ENCODE data around the gene ADAM23.

ADAM23 gene

DNA sequence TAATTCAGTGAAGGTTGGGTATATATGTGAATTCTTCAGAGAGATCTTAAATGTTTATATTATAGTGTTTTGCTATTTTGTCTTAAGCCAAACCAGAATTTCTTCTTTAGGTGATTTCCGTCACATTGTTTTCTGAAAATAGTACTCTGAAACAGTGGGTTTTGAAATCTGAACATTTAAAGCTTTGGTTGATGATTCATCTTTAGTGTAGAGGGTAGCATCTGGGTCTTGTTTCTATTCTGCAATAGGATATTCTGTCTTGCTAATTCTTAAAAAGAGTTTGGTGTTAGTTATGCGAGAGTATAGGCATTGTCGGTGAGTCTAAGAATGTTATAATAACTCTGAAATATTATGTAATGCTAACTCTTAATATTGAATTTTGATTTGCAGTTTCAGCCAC is 129.4 kb downstream of the ADAM23 start:
- DNase-seq: no peak

DNA sequence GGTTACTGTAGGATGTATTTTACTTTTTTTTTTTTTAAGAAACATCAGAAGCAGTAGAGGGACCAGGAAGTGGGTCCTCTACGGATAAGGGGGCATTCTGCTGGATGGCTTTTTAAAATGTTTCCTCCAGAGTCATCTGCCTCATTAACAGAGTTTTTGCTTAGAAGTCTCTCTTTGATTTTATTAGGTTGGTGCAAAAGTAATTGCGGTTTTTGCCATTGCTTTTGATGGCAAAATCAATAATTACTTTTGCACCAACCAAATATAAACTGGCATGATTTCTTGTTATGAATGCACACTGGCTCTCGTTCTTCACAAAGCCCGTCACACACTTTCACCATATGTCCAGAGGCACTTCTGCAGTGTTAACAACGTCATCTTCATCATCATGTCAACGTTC is 130.5 kb downstream of the ADAM23 start:
- DNase-seq: no peak

DNA sequence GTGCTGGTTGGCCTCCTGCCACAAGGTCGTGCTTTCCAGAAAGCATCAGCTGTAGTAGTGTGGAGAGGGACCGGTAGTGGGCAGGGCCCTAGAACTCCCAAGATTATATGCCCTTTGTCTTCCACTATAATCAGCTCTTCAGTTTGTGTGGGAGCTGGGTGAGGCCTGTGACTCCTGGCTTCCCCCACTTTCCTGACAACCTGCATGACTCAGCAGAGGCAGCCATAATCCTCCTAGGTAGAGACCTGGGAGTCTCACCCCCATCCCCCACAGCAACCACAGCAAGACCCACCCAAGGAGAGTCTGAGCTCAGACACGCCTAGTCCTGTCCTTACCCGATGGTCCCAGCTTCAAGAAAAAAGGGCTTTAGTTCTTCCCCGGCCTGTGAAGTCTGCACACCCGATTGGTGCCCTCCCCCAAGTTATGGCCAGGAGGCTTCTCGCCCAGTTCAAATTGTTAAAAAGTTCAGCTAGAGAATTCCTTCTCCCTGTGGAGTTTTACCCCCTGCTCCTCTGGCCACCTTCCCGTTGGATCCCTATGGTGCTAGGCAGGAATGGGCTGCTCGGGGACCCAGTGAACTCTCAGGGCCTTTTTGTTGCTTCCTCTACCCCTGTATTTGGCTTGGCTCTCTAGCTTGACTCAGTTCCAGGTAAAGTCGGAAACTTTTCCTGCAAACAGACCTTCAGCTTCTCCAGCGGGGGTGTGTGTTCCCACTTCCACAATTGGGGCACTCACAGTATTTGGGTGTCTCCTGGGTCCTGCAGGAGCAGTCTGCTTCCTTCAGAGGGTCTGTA is 141.2 kb downstream of the ADAM23 start:
- no peak for DNase-seq

DNA sequence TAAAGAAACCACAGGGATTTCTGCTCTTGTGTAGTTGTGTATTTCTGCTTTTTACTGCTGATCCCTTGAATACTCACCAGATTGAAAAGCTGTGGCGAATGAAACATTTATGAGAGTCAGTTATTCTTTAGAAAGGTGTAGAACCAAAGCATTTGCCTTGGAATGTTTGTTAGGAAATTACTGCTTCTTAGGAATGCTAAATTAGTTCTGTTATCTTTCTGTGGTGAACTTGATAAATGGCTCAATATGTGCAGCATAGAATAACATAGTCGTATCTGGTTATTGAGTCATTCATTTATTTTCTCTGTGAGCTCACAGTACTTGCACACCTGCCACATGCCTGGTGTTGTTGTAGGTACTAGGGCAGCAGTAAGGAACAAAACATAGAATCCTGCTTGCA is 142.0 kb downstream of the ADAM23 start:
- DNase-seq: no peak

DNA sequence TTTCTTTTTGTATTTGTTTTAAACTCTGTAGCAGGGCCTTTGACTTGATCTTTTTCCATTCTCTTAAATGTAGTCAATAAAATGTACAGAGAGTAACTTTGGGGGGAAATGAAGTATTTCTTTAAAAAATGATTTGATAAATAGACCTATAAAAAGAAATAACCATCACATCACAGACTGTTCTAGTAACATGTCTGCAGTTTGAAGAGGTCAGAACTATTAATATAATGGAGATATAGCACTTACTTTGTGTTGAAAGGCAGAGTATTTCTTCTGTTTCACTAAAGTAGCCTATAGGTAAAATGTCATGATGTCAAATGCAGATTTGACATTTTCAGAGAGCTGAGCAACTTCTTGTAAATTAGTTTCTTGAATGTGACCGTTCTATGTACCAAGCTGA is 143.3 kb downstream of the ADAM23 start:
- DNase-seq: no peak

DNA sequence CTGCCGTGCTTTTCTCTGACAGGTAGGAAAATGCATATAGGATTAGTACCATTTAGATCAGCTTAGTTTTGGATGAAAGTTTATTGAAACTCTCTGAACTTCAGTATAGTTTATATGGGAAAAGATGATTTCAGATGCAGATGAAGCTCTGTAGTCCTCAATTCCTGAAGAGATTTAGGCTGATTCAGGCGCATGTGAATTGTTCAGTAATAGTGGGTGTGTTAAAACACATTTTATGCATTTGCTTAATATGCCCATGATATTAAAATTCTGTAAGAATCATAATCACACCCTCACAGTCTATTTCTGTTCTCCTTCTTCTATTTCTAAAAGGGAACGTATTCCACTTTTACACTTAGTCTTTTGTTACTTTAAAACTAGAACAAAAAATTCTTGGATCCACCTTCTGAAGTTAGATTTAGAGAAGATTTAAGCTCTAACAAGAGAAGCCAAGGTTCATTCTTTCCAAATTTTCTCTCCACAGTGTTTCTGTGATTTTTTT is 154.4 kb downstream of the ADAM23 start:
- no peak for DNase-seq

DNA sequence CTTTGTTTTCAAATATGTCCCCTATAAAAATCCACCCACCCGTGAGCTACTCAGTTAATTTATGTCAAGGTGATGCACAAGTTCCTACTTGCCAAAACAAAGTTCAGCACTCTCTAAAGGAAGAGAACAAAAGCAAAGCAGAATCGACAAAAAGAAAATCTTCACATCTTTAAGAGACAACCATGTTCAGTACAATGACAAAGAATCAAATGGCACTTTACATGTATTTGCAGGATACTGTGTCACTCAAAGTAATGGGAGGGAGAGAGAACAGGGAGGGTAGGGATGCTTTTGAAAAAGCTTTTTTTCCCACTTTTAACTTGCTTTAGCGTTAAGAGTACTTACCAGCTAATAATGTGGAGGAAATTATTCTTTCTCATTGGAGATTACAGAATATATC is 159.9 kb downstream of the ADAM23 start:
- DNase-seq: no peak

DNA sequence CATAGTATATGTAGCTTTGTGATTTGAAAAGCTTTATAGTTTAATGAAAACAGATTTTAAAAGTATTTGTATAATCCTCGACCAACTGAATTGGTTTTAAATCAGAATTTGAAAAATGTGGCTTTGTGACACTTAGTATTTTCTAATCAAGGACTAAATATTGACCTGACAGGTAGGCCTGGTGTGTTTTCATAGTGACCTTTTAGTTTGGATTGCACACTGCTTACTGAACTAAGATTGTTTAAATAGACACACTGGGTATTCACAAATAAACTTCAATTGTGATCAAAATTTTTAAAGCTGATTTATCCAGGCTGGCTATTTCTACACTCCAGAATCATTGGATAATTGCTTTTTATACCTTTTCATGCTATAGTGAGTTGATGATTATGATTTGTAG is 167.1 kb downstream of the ADAM23 start:
- DNase-seq: no peak

DNA sequence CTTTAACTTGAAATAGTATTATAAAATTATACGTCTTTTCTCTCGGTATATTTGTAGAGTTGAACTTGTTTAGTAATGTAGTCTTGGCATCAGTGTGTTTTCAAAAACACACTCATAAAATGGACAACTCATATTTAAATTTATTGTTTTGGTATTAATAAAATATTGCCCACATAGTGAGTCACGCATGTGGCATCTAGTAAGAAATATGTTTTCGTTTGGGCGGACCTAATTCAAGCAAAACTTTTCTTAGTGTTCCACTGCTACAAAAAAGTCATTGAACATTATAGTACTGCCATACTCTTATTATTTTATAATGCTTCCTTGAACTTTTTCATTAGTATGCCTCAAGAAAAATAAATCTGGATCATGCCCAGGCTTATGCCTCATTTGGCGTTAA is 167.9 kb downstream of the ADAM23 start:
- no peak for DNase-seq

DNA sequence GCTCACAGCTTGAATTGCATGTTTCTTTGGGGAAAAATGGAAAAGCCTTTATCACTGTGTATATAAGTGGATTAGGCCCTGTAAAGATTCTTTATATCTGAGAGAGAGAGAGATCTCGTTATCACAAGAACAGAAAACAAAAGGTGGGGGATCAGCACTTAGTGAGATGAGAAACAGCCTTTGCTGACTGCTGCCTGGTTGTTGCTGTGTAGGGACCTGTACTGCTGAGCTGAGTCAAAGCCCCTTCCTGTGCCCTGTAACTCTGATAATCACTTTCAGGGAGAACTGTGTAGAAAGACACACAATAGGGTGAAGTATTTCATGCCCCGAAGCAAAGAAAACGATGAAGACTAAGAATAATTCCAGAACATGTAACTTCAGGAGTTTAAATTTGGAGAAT is 168.4 kb downstream of the ADAM23 start:
- no peak for DNase-seq

DNA sequence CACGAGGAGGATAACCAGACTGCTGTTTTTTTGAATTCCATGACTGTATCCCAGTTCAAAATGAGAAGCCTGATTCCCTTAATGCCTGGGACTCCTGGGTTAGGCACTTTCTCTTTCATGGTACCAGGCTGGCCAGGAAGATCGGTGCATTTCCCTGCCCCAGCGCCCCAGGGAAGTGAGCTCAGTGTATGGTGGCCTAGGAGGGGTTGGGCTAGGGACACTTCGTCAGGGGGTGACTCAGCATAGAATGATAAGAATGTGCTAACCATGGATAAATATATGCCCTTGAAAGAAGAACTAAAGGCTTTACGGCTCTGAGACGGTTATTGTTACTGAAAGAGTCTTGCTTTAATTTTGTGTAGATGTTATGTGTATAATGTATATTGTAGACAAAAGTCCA is 171.5 kb downstream of the ADAM23 start:
- DNase-seq: no peak

DNA sequence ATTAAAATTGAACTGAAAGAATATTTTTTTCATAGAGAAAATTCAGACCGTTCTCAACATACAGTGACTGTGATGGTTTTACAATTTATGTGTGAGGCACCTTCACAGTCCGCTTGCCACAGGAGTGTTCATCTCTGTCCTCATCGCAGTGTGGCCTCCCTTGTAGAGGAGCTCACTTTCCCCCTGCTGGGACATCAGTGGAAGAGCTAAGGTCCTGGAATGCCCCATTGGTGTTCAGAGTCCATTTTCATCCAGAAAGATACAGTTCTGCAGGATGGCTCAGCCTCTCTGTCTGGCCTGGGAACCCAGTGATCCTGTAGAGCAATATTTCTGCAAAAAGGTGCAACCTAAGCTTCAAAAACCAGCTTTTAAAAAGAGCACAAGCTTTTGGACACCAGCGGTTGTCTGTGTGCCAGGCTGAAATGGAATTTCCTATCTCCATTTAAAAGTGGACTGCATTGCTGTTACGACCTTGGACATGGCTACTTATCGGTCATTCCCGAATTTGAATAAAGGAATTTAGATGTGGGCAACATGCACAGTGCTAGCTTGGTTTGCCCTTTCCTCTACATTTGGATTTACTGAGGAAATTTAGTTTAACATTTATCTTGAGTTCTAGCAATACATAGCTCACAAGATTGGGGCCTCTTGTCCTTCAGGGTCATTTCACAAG is 172.2 kb downstream of the ADAM23 start:
- DNase-seq: no peak

DNA sequence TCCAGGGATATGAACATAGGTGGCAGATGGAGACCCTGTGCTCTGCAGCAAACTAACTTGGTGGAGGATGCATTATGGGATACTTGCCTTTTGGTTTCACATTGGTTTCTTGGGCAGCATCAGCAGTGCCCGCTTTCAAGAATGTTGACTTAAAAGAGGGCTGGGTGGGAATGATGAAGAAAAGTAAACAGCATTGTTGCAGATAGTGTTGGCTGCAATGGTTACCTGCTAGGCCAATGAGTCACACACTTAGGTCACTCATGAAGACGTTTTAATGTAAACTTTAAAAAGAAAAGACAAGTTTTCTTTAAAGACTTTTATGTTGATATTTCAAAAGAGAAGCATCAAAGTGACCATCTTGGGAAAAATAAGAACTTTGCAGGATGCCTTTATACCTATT is 172.8 kb downstream of the ADAM23 start:
- no peak for DNase-seq

DNA sequence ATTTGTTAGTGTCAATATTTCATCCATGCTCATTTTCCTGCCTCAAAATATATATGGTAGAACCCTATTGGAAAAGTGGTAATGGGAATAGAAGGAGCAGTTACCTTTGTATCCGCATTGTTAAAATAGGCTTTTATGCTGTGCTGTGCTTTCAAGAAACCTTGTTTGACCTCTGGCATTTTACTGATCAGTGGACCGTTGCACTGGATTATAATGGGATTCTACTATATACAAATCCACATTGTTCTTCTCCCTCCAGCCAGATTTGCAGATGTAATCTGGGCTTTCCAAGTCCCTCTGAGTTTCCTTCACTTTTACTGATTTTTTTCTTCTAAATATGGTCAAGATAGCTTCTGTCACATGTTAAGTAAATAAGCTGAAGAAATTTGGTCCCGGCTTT is 175.7 kb downstream of the ADAM23 start:
- DNase-seq: no peak

DNA sequence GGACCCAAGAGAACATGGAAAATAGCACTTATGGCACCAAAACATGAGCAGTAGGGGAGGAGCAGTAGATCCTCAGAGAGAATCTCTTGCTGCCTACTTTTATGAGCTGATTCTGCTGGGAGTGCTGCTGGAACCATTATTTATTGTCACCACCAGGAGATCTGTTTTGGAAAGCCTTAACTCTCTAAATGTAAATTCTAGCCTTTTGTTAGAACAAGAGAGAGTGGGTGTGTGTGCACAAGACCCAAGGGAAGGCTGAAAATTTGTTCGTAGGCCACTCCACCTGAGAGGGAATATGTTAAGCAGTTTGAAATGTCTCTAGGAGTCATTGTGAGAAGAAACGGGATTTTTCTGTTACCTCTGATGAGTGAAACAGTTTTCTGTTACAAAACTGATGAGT is 182.8 kb downstream of the ADAM23 start:
- no peak for DNase-seq

DNA sequence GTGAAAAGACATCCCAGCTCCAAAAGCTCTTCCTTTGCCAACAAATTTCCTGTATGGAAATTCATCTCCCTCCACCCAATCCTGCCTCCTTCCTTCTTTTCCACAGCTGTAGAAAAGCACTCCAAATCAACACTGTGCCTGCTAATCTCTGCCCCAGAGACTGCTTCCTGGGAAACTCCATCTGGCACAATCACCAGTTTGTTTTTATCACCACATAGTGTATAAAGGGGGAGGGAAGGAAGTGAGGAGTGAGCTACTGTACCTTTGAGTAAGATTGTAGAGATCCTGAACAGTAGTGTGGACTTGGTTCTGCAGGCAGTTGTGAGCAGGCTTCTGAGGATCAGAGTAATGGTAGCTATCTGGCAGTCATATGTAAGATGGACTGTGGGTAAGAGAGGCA is 184.3 kb downstream of the ADAM23 start:
- DNase-seq: no peak

DNA sequence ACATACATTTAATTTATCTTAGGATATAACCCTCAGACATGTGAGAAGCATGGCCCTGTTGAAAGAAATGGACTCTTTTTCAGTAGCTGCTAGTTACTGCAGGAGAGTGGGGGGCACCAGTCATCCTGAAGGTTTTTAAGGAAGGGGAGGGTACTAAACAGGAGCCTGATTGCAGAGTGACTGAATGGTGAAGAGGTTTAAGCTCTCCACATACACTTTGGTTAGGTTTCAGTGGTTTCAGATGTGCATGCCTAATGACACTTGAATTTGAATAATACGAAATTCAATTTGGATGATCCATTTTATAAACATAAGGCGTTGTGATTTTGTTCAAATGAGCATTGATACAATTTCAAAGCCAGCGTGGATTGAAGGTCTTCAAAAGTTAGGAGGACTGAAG is 188.0 kb downstream of the ADAM23 start:
- no peak for DNase-seq

DNA sequence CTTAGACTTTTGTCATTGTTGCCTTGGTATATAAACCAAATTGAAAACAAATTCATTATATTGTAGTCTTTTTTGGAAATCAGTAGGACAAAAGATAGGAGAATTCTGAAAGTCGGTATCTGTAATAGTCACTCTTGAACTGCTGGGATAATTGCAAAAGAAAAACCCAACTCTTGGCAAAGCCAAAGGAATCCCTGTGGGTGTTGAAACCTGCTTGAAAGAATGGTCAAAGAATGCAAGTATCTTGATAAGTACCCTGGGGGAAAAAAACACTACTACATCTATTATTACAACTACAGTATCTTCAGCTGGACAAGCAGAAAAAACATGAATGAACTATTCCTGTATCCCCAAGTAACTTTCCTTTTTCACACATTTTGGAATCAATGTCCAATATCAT is 191.7 kb downstream of the ADAM23 start:
- no peak for DNase-seq

DNA sequence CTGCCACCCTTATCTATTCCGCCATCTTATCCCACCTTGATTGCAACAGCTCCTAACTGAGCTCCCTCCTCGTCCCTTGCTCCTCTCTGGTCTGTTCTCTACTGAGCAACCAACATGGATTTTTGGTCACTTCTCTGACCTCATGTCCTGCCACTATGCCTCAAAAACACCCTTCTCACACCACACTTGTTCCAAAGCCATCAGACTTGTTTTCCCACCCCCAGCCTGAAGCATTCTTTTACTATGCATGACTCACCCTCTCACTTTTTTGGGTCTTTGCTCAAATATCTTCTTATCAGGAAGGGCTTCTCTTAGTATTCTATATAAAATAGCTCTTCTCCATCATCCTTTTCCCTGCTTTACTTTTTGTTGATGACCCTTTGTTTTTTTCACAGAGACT is 196.3 kb downstream of the ADAM23 start:
- DNase-seq: no peak

DNA sequence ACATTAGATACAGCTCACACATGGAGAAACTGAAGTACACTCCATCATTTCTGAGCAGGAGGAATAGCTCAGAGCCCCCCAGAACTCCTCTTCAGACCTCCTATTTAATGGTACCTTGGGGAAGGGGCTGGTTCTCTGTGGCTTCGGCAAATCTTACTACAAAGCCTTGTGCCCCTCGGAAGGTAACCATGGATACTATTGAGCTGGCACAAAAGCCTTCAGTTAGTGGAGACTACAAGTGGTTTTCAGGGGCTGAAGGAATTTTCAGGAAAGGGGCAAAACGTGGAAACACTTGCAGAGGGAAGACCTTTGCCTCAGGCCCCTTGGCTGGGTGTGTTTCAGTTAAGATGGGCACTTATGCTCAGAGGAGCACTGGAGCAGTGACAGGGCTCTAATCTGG is 197.9 kb downstream of the ADAM23 start:
- DNase-seq: no peak

DNA sequence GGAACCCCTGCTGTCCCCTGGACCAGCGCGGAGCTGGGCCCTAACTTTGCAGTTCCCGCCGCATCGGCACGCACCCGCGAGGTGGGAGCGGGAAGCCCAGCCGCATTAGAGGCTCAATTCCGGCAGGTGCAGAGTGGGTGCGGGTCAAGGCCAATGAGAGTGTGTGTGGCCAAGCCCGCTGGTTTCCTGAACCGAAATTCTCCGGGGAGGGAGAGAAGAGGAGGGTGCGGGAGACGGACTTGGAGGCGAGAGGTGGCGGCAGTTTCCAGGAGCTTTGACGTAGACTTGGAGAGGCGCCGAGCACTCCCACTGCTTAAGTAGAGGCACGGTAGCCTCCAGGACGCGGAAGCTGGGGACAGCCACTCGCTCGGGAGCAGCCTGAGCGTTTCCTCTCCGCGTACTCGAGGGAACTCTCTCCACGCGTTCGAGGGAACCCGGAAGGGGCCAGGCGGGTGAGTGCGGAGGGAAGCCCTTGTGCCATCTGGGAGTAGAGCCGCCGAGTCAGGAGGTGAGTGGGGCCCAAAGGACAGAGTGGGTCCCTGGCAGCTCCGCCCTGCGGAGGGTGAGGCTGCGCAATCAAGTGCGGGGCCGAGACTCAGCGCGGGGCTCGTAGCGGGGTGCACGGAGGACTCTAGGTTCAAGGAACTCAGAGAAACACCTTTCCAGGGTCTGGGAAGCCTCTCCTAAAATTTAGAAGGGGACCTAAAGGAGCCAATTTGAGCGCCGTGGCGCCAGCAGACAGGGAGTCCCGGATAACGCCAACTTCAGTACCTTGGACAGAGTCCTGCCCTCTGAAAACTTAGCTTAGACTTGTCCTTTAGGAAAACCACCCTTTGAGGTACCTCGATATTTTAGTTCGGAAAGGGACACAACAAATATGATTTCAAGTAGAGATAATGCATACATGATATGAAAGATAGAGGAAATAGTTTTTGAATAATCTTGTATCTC is 199.0 kb downstream of the ADAM23 start, which contains the start of gene FAM237A:
Gene FAM237A (plus strand): TSS at position 413 of the 951 bp plus-strand sequence. CDS start 1,750 bp downstream, outside the sequence.
- DNase-seq: peak; percentile 13

DNA sequence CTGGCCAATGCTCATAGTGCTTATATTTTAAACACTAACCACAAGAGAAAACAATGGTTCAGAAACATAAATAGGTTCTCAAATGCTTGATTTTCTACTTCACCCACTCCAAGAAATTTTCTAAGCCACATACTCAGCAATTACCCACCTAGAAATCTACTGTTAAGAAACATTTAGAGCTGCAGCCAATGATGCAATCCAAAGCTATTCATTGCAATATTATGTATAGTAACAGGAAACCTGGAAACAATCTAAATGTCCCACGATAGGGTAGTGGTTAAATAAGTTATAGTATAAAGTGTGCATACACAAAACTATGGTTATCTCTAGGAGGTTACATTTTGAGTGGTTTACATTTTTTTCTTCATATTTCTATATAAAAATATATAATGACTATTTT is 204.7 kb downstream of the ADAM23 start:
- DNase-seq: no peak

DNA sequence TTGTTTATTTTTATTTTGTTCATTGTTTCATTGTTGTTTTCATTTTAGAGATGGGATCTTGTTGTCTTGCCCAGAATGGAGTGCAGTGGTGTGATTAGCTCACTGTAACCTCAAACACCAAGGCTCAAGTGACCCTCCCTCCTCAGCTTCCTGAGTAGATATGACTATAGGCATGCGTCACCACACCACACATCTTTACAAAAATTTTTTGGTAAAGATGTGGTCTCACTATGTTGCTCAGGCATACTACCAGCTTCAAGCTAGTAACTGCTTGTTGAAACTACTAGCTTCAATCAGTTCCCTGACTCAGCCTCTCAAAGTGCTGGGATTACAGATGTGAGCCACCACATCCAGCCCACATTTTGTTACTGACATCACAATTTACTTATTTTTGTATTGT is 213.8 kb downstream of the ADAM23 start:
- no peak for DNase-seq
